Measurements from ENCODE around the gene MZT2A. TPM values are rescaled to one million over a fixed set of nuclear protein-coding genes. Genes with fewer than 3 reads are reported as not detected.
"Not testable (repeated sequence)": the region's sequence is repeated elsewhere in the genome, so short reads cannot be mapped to it uniquely, and the experiment has no call there.

Gene MZT2A
- total RNA-seq, 5 donors from 2014 or later (not counting 1 experiment from before 2014, with no cell fraction given), result 70.1 to 215 (median 89.1) TPM

- H3K27ac ChIP-seq (ENCODE audit: low read length); ATAC-seq (replicated peaks in 1 of 4); H3K4me3 ChIP-seq (ENCODE audit: control insufficient read depth in 1 of 2, extremely low read depth in 1 of 2, low read length in 1 of 2); POLR2A ChIA-PET; H3K9me3 Mint-ChIP-seq; H3K27ac Mint-ChIP-seq; H3K36me3 ChIP-seq (ENCODE audit: control insufficient read depth in 2 of 2, extremely low read depth in 1 of 2, insufficient read depth in 1 of 2, low read length in 1 of 2); H3K4me1 ChIP-seq (ENCODE audit: control insufficient read depth in 1 of 2, extremely low read depth in 1 of 2, insufficient read depth in 2 of 2, low read length in 2 of 2); H3K36me3 Mint-ChIP-seq; H3K4me1 Mint-ChIP-seq; H3K4me3 Mint-ChIP-seq; H3K9me3 ChIP-seq; DNase-seq; CTCF ChIA-PET; H3K27me3 ChIP-seq (replicated peaks in 1 of 2; ENCODE audit: control insufficient read depth in 2 of 2, extremely low read depth in 1 of 2, insufficient read depth in 2 of 2, low read length in 1 of 2): not testable (repeated sequence)
- WGBS (ENCODE audit: insufficient coverage), result no CpG with 5 or more reads among the region's 2 CpGs
- H3K27me3 Mint-ChIP-seq, result peaks cover 28 to 32% of the 10 kb centered on the region in 2 donors
Observed at GRCh38 chr2:131454914-131455313, 37.3 kb downstream of the MZT2A start.

- no CpG with 5 or more reads among the region's 10 CpGs for WGBS (ENCODE audit: insufficient coverage)
- H3K36me3 ChIP-seq (ENCODE audit: control insufficient read depth in 2 of 2, extremely low read depth in 1 of 2, insufficient read depth in 1 of 2, low read length in 1 of 2); H3K9me3 ChIP-seq; CTCF ChIA-PET; H3K4me3 ChIP-seq (ENCODE audit: control insufficient read depth in 1 of 2, extremely low read depth in 1 of 2, low read length in 1 of 2); H3K27ac ChIP-seq (ENCODE audit: low read length); H3K36me3 Mint-ChIP-seq; H3K4me1 Mint-ChIP-seq; H3K4me1 ChIP-seq (ENCODE audit: control insufficient read depth in 1 of 2, extremely low read depth in 1 of 2, insufficient read depth in 2 of 2, low read length in 2 of 2); H3K9me3 Mint-ChIP-seq; POLR2A ChIA-PET; ATAC-seq (replicated peaks in 1 of 4); H3K4me3 Mint-ChIP-seq; H3K27ac Mint-ChIP-seq; DNase-seq; H3K27me3 ChIP-seq (replicated peaks in 1 of 2; ENCODE audit: control insufficient read depth in 2 of 2, extremely low read depth in 1 of 2, insufficient read depth in 2 of 2, low read length in 1 of 2): not testable (repeated sequence)
- H3K27me3 Mint-ChIP-seq, result peaks cover 17 to 18% of the 10 kb centered on the region in 2 donors
Observed at GRCh38 chr2:131451265-131451949, 40.8 kb downstream of the MZT2A start.

GRCh38 chr2:131447981-131448380, 44.2 kb downstream of the MZT2A start:
- H3K4me1 ChIP-seq (ENCODE audit: control insufficient read depth in 1 of 2, extremely low read depth in 1 of 2, insufficient read depth in 2 of 2, low read length in 2 of 2); DNase-seq; H3K36me3 Mint-ChIP-seq; H3K27ac Mint-ChIP-seq; H3K4me3 Mint-ChIP-seq; H3K9me3 Mint-ChIP-seq; H3K9me3 ChIP-seq; POLR2A ChIA-PET; CTCF ChIA-PET; H3K36me3 ChIP-seq (ENCODE audit: control insufficient read depth in 2 of 2, extremely low read depth in 1 of 2, insufficient read depth in 1 of 2, low read length in 1 of 2); H3K27ac ChIP-seq (ENCODE audit: low read length); ATAC-seq (replicated peaks in 1 of 4); H3K4me1 Mint-ChIP-seq; H3K27me3 ChIP-seq (replicated peaks in 1 of 2; ENCODE audit: control insufficient read depth in 2 of 2, extremely low read depth in 1 of 2, insufficient read depth in 2 of 2, low read length in 1 of 2); H3K4me3 ChIP-seq (ENCODE audit: control insufficient read depth in 1 of 2, extremely low read depth in 1 of 2, low read length in 1 of 2): not testable (repeated sequence)
- no CpG with 5 or more reads among the region's 9 CpGs for WGBS (ENCODE audit: insufficient coverage)
- H3K27me3 Mint-ChIP-seq, result peaks cover 8 to 13% of the 10 kb centered on the region in 2 donors

GRCh38 chr2:131445896-131446295, 46.3 kb downstream of the MZT2A start:
- H3K36me3 Mint-ChIP-seq, result no peaks in the 10 kb centered on the region
- ATAC-seq (replicated peaks in 1 of 4) (no peak), DNase-seq (no peak)
- WGBS (ENCODE audit: insufficient coverage), result 100% methylated on average over 5 of the region's 19 CpGs
- no peaks in the 10 kb centered on the region for H3K4me1 Mint-ChIP-seq
- Histone ChIP-seq H3K27me3 (replicated peaks in 1 of 2; ENCODE audit: control insufficient read depth in 2 of 2, extremely low read depth in 1 of 2, insufficient read depth in 2 of 2, low read length in 1 of 2) (peaks cover 0 to 3% of the 10 kb centered on the region in 2 experiments), H3K36me3 (ENCODE audit: control insufficient read depth in 2 of 2, extremely low read depth in 1 of 2, insufficient read depth in 1 of 2, low read length in 1 of 2) (no peaks in the 10 kb centered on the region), H3K4me3 (ENCODE audit: control insufficient read depth in 1 of 2, extremely low read depth in 1 of 2, low read length in 1 of 2) (no peak overlapping the region), H3K4me1 (ENCODE audit: control insufficient read depth in 1 of 2, extremely low read depth in 1 of 2, insufficient read depth in 2 of 2, low read length in 2 of 2) (no peaks in the 10 kb centered on the region), H3K9me3 (no peaks in the 10 kb centered on the region), H3K27ac (ENCODE audit: low read length) (no peak overlapping the region)
- ChIA-PET CTCF (no interaction called here), POLR2A (no interaction called here)
- no peaks in the 10 kb centered on the region for H3K9me3 Mint-ChIP-seq
- H3K4me3 Mint-ChIP-seq, result no peak overlapping the region
- no peak overlapping the region for H3K27ac Mint-ChIP-seq
- peaks cover 5 to 14% of the 10 kb centered on the region in 2 donors for H3K27me3 Mint-ChIP-seq

GRCh38 chr2:131445515-131445797, 46.7 kb downstream of the MZT2A start:
- H3K9me3 ChIP-seq; ATAC-seq (replicated peaks in 1 of 4); H3K36me3 Mint-ChIP-seq; H3K27ac ChIP-seq (ENCODE audit: low read length); H3K4me3 Mint-ChIP-seq; H3K9me3 Mint-ChIP-seq; H3K27me3 ChIP-seq (replicated peaks in 1 of 2; ENCODE audit: control insufficient read depth in 2 of 2, extremely low read depth in 1 of 2, insufficient read depth in 2 of 2, low read length in 1 of 2); H3K4me1 Mint-ChIP-seq; CTCF ChIA-PET; DNase-seq; H3K36me3 ChIP-seq (ENCODE audit: control insufficient read depth in 2 of 2, extremely low read depth in 1 of 2, insufficient read depth in 1 of 2, low read length in 1 of 2); H3K27ac Mint-ChIP-seq; H3K4me1 ChIP-seq (ENCODE audit: control insufficient read depth in 1 of 2, extremely low read depth in 1 of 2, insufficient read depth in 2 of 2, low read length in 2 of 2); POLR2A ChIA-PET; H3K4me3 ChIP-seq (ENCODE audit: control insufficient read depth in 1 of 2, extremely low read depth in 1 of 2, low read length in 1 of 2): not testable (repeated sequence)
- H3K27me3 Mint-ChIP-seq, result peaks cover 5 to 14% of the 10 kb centered on the region in 2 donors
- 91% methylated on average over 14 of the region's 21 CpGs for WGBS (ENCODE audit: insufficient coverage)

DNA sequence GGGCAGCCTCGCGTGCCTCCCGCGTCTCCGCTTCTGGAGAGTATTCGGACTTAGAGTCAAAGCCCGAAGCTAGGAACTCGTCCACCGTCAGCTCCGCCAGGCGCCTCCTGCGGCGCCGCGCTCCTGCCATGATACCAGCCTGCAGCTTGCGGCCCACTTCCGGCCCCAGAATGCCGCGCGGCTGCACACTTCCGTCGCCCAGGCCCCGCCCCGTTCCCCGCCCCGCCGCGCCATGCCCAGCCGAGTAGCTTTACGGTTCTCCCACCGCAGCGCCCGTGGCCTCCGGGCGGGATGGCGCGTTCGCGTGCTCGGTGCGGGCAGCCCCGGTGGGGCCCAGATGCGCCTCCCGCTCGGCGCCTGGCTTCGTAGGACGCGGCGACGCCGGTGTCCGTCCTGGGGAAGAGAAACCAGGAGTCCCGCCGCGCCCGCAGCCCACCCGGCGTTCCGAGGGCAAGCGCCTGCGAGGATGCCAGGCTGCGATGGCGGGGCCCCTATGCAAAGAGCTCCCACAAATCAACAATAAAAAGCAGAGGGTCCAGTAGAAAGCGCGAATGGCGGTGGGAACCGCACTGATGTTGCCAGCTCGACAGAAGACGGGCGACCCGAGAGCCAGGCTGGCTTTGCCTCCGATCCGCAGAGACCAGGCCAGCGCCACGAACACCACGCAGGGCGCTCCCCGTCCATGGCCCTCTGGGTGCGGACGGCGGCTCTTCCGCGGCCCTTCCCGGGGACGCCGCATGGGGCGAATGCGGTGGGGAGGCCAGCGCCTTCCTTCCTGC, 47.3 kb downstream of the MZT2A start:
- H3K27ac ChIP-seq (ENCODE audit: low read length); H3K4me1 ChIP-seq (ENCODE audit: control insufficient read depth in 1 of 2, extremely low read depth in 1 of 2, insufficient read depth in 2 of 2, low read length in 2 of 2); H3K27me3 ChIP-seq (replicated peaks in 1 of 2; ENCODE audit: control insufficient read depth in 2 of 2, extremely low read depth in 1 of 2, insufficient read depth in 2 of 2, low read length in 1 of 2); H3K36me3 Mint-ChIP-seq; H3K36me3 ChIP-seq (ENCODE audit: control insufficient read depth in 2 of 2, extremely low read depth in 1 of 2, insufficient read depth in 1 of 2, low read length in 1 of 2); H3K27ac Mint-ChIP-seq; POLR2A ChIA-PET; H3K4me3 ChIP-seq (ENCODE audit: control insufficient read depth in 1 of 2, extremely low read depth in 1 of 2, low read length in 1 of 2); ATAC-seq (replicated peaks in 1 of 4); H3K4me1 Mint-ChIP-seq; H3K9me3 ChIP-seq; CTCF ChIA-PET; H3K9me3 Mint-ChIP-seq; DNase-seq; H3K4me3 Mint-ChIP-seq: not testable (repeated sequence)
- 96% methylated on average over 57 of the region's 90 CpGs for WGBS (ENCODE audit: insufficient coverage)
- H3K27me3 Mint-ChIP-seq, result peaks cover 4 to 12% of the 10 kb centered on the region in 2 donors
